Neural progenitor cell (in vitro differentiated cells): ENCODE measurements around the gene MYH7.

Source experiments
- CTCF ChIP-seq: fragments of 200-600 bp; sonication (generic); IDR thresholded peaks from 2 replicates; pipeline ENCODE4 v1.5.1; 2017; ENCODE audit warnings: antibody characterized with exemption, mild to moderate bottlenecking
- EZH2 ChIP-seq: fragments of 200-600 bp; sonication (generic); IDR thresholded peaks from 2 replicates; pipeline ENCODE4 v1.6.1; 2017; ENCODE audit warnings: antibody characterized with exemption, mild to moderate bottlenecking, moderate library complexity

- TF ChIP-seq CTCF (no peak), EZH2 (no peak)
Observed at GRCh38 chr14:23414254-23414653, 21.2 kb downstream of the MYH7 start.
